GM19193 (cell line): ENCODE data around the gene FAM240B.

Experiments
- POLR2A ChIP-seq: IDR thresholded peaks from 4 replicates; pipeline ENCODE4 v1.6.1; 2011; ENCODE audit not compliant: insufficient read depth, insufficient read length; ENCODE audit errors: extremely low read depth

Gene FAM240B

DNA sequence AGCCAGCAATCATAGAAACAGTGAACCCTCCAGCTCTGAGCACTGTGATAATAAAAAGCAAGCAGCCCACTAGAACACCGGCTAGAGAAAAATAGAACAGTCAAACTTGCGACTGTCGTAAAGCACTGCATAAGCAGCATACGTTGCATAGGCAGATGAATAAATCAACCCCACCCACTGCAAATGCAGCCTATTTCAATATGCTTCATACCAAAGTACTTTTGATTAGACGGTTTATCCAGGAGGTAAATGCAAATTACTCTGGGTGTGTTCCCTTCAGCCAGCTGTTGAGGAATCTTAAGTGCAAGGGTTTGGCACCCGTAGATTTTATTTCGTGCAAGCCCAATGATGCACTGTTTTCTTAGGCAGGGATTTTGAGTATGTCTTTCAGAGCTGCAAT is 67.4 kb downstream of the FAM240B start:
- TF ChIP-seq POLR2A, result no peak

DNA sequence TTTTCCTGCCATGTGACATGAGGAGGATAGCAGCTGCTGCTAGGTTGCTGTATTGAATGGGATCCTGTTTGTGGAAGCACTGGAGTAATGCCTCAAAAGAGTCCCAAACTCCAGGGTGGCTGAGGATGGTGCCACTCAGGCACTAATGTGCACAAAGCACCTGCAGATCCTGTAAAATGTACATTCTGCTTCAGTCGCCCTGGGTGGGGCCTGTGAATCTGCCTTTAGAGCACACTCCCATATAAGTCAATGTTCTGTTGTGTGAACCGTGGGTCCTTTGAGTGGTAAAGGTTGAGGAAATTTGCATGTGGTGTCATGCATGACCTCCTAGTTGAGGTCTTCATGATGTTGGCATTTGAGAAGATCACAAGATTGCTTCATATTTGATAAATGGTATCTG is 67.9 kb downstream of the FAM240B start:
- TF ChIP-seq POLR2A, result no peak

DNA sequence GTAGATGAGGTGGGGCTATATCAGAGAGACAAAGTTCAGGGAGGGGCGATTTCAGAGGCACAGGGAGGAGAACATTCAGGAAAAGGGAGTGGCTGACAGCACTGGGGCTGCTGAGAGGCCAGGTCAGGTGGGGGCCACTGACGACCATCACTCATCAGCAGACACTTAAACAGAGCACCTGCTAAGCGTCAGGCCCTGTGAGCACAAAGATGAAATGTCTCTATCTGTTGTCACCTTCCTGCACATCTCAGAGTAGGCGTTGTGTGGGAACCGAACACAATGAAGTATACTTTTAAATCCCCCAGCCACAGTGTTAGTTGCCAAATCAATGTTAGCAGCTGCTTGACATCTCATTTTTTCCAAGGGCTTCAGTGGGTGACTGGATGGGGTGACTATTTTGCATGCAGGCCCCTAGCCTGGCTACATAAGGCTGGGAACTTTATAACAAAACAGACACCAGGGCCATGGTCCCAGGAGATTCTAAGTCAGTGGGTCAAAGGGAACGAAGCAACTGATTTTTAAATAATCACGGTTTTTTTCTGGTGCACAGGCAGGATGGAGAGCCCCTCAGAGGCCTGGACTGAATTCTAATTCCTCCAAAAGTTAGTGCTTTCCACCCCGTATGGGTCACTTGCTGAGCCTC is 68.4 kb downstream of the FAM240B start:
- no peak for TF ChIP-seq POLR2A

DNA sequence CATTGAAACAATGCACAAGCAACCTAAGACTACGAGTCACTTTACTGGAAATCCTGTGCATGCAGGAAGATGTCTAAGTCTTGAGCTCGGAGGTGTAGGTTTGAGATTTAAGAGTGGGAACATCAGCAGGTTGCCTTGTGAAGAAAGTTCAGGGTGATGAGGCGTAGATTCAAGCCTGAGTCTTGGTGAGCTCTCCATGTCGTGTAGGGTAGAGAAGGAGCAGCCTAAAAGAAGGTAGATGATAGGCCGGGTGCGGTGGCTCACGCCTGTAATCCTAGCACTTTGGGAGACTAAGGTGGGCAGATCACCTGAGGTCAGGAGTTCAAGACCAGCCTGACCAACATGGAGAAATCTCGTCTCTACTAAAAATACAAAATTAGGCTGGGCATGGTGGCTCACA is 69.4 kb downstream of the FAM240B start:
- TF ChIP-seq POLR2A, result no peak

DNA sequence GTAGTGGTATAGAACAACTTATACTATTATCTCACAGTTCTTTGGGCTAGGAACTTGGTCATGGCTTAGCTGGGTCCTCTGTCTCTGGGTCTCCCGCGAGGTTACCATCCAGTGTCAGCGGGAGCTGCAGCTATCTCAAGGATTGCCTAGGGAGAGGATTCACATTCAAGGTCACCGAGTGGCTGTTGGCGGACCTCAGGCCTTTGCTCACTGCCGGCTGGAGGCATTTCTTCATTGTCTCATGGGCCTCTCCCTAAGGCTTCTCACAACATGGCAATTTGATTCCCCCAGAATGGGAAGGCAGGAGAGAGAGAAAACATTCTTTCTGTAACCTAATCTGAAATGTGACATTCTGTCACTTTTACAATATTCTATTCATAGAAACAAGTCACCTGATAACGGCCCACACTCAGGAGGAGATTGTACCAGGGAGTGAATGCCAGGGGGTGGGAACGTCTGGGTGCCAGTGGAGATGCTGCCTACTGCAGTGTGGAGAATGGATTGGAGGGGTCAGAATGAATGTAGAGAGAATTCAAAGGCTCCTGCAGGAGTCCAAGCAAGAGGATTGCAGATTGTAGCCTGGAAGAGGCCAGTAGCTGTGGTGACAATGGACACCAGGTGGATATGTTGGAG is 70.1 kb downstream of the FAM240B start:
- no peak for TF ChIP-seq POLR2A

DNA sequence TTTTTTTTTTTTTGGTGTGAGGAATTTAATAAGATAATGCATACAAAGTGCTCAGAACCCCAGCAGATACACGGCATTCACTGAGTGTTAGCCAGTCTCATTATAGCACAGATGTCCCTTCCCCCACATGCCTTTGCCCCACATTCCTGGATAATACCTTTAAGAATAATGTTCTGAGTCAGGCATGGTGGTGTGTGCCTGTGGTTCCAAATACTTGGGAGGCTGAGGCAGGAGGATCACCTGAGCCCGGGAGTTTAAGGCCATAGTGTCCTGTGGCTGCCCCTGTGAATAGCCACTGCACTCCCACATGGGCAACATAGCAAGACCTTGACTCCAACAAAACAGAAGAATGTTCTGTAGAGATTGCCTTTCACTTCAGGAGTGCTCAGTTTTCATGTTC is 75.3 kb downstream of the FAM240B start:
- no peak for TF ChIP-seq POLR2A
